OCI-LY1 (cell line): Measurements from ENCODE around the gene ART1.

ENCODE experiments used
- H2AFZ ChIP-seq: fragments of 200-600 bp; sonication (generic), shearing (Covaris generic); 2 replicates; pipeline ENCODE4 v1.6.0; 2014; ENCODE audit warnings: antibody characterized with exemption, mild to moderate bottlenecking, low read length
- H3F3A ChIP-seq: fragments of 200-600 bp; sonication (generic), shearing (Covaris generic); 2 replicates; pipeline ENCODE4 v1.6.0; 2014; ENCODE audit warnings: mild to moderate bottlenecking, antibody characterized with exemption, low read length, moderate library complexity; ENCODE audit not compliant: insufficient read depth
- H3K27ac ChIP-seq: fragments of 200-600 bp; sonication (generic); 2 replicates; pipeline ENCODE4 v1.5.1; 2014; ENCODE audit warnings: low read length, mixed run types, mild to moderate bottlenecking, low read depth; ENCODE audit not compliant: poor library complexity, severe bottlenecking
- H3K27me3 ChIP-seq: fragments of 200-600 bp; sonication (generic); 2 replicates; pipeline ENCODE4 v1.6.0; 2014; ENCODE audit warnings: antibody characterized with exemption, mild to moderate bottlenecking, low read length, moderate library complexity; ENCODE audit not compliant: insufficient read depth
- H3K36me3 ChIP-seq: fragments of 200-600 bp; sonication (generic); 2 replicates; pipeline ENCODE4 v1.6.1; 2014; ENCODE audit warnings: mild to moderate bottlenecking, antibody characterized with exemption, low read length, moderate library complexity, mixed read lengths; ENCODE audit not compliant: insufficient read depth
- H3K4me1 ChIP-seq: fragments of 200-600 bp; sonication (generic); 2 replicates; pipeline ENCODE4 v1.5.1; 2014; ENCODE audit warnings: mild to moderate bottlenecking, low read length, moderate library complexity; ENCODE audit not compliant: insufficient read depth, severe bottlenecking
- H3K4me2 ChIP-seq: fragments of 200-600 bp; sonication (generic), shearing (Covaris generic); 2 replicates; pipeline ENCODE4 v1.6.1; 2014; ENCODE audit warnings: low read length
- H3K4me3 ChIP-seq: fragments of 200-600 bp; sonication (generic); 2 replicates; pipeline ENCODE4 v1.5.1; 2014; ENCODE audit warnings: low read length, low read depth, mild to moderate bottlenecking, mixed read lengths; ENCODE audit not compliant: poor library complexity, severe bottlenecking
- H3K79me2 ChIP-seq: fragments of 200-600 bp; shearing (Covaris generic); 2 replicates; pipeline ENCODE4 v1.6.1; 2016; ENCODE audit warnings: mixed run types, low read length, mixed read lengths; ENCODE audit not compliant: insufficient read depth
- H3K9ac ChIP-seq: fragments of 200-600 bp; sonication (generic), shearing (Covaris generic); 2 replicates; pipeline ENCODE4 v1.6.1; 2014; ENCODE audit warnings: mild to moderate bottlenecking, low read length, mixed read lengths
- H3K9me2 ChIP-seq: fragments of 200-600 bp; sonication (generic), shearing (Covaris generic); 2 replicates; pipeline ENCODE4 v1.6.1; 2014; ENCODE audit warnings: low read depth, mild to moderate bottlenecking, low read length, mixed read lengths
- H3K9me3 ChIP-seq: fragments of 200-600 bp; shearing (Covaris generic); 2 replicates; pipeline ENCODE4 v1.6.1; 2014; ENCODE audit warnings: low read length, mixed read lengths
- H4K20me1 ChIP-seq: fragments of 200-600 bp; sonication (generic), shearing (Covaris generic); 2 replicates; pipeline ENCODE4 v1.6.0; 2016; ENCODE audit warnings: mild to moderate bottlenecking, low read length; ENCODE audit not compliant: insufficient read depth
- EZH2 ChIP-seq: fragments of 200-600 bp; sonication (generic), shearing (Covaris generic); IDR thresholded peaks from 2 replicates; pipeline ENCODE4 v1.8.0; 2017; ENCODE audit warnings: borderline replicate concordance, mixed run types, mild to moderate bottlenecking, antibody characterized with exemption, low read length, moderate library complexity, mixed read lengths
- TF ChIP-seq, protein P1 (sequence below): fragments of 200-600 bp; sonication (generic), shearing (Covaris generic); IDR thresholded peaks from 2 replicates; pipeline ENCODE4 v1.5.1; 2017; ENCODE audit warnings: mild to moderate bottlenecking, antibody characterized with exemption, low read length, moderate library complexity, mixed read lengths

The ART1 gene

DNA sequence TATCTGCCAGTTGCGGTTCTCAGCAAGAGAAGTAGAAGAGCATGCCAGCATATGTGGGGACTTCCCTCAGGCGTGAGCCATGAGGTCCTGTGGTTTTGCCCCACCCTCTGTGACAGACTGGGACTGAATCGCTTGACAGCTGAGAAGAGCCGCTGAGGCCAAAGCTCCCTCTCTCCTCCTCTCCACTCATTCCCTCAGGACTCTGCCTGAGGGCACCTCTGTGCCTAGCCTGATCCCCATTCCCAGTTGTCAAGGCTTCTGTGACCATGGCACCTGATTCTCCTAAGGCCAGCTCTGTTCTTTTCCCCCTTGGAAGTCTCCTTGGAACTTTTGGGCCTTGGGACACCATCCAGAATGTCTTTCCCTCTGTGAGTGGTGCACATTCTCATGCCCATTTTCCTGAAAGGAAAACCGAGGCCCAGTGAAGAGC, 30.2 kb upstream of the ART1 start:
- H3K9ac ChIP-seq, result no peak overlapping the region
- no peak overlapping the region for H3K4me3 ChIP-seq
- peaks cover 4% of the 10 kb centered on the region; the same call in 1 of the 2 replicates for H3K9me3 ChIP-seq
- no peak overlapping the region for H2AFZ ChIP-seq
- H3K4me1 ChIP-seq, result no peaks in the 10 kb centered on the region
- no peaks in the 10 kb centered on the region for H3K27me3 ChIP-seq
- no peaks in the 10 kb centered on the region for H3F3A ChIP-seq
- H4K20me1 ChIP-seq, result no peaks in the 10 kb centered on the region
- H3K79me2 ChIP-seq, result no peaks in the 10 kb centered on the region
- H3K9me2 ChIP-seq, result no peaks in the 10 kb centered on the region
- no peaks in the 10 kb centered on the region for H3K36me3 ChIP-seq
- no peak overlapping the region for H3K4me2 ChIP-seq
- no peak overlapping the region for H3K27ac ChIP-seq
- TF ChIP-seq, protein P1, sequence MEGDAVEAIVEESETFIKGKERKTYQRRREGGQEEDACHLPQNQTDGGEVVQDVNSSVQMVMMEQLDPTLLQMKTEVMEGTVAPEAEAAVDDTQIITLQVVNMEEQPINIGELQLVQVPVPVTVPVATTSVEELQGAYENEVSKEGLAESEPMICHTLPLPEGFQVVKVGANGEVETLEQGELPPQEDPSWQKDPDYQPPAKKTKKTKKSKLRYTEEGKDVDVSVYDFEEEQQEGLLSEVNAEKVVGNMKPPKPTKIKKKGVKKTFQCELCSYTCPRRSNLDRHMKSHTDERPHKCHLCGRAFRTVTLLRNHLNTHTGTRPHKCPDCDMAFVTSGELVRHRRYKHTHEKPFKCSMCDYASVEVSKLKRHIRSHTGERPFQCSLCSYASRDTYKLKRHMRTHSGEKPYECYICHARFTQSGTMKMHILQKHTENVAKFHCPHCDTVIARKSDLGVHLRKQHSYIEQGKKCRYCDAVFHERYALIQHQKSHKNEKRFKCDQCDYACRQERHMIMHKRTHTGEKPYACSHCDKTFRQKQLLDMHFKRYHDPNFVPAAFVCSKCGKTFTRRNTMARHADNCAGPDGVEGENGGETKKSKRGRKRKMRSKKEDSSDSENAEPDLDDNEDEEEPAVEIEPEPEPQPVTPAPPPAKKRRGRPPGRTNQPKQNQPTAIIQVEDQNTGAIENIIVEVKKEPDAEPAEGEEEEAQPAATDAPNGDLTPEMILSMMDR, result no peak
- TF ChIP-seq EZH2, result no peak

DNA sequence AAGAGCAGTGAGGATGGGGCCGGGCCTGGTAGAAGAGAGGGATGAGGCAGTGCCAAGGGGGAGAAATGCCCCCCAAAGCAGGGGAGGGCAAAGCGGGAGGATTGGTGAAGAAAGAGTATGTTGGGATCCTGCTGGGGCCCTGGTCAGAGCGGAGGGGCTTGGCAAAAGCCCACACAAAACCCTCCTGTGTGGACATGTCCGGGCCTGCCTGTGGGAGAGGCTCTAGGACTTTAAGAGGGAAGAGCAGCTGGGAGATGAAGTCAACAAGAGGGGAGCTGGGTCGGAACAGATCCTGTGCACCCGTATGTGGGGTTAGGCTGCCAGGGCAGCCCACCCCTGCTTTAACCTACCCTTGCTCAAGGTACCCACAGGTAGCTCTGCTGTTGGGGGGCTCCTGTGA, 28.9 kb upstream of the ART1 start:
- no peaks in the 10 kb centered on the region for H3K36me3 ChIP-seq
- no peaks in the 10 kb centered on the region for H3K4me1 ChIP-seq
- H3K9ac ChIP-seq, result no peak overlapping the region
- no peaks in the 10 kb centered on the region for H3F3A ChIP-seq
- H3K27me3 ChIP-seq, result no peaks in the 10 kb centered on the region
- peaks cover 4% of the 10 kb centered on the region; the same call in 1 of the 2 replicates for H3K9me3 ChIP-seq
- H4K20me1 ChIP-seq, result no peaks in the 10 kb centered on the region
- no peak for TF ChIP-seq EZH2
- H3K9me2 ChIP-seq, result no peaks in the 10 kb centered on the region
- H3K4me2 ChIP-seq, result no peak overlapping the region
- H3K27ac ChIP-seq, result no peak overlapping the region
- H3K79me2 ChIP-seq, result no peaks in the 10 kb centered on the region
- no peak overlapping the region for H3K4me3 ChIP-seq
- no peak overlapping the region for H2AFZ ChIP-seq

DNA sequence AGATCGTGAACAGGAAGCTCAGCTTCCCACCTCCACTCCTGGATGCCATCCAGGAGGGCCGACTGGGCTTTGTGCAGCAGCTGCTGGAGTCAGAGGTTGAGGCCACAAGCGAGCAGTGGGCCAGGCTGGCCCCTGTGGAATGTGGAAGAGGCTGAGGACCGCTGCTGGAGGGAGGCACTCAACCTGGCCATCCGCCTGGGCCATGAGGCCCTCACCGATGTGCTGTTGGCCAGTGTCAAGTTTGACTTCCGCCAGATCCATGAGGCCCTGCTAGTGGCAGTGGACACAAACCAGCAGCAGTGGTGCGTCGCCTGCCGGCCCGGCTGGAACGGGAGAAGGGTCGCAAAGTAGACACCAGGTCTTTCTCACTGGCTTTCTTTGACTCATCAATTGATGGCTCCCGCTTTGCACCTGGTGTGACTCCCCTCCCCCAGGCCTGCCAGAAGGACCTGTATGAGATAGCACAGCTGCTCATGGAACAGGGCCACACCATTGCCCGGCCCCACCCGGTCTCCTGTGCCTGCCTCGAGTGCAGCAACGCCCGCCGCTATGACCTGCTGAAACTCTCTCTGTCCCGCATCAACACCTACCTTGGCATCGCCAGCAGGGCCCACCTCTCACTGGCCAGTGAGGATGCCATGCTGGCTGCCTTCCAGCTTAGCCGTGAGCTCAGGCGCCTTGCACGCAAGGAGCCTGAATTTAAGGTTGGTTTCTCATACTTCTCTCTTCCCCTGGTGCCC, 28.0 kb upstream of the ART1 start:
- Histone ChIP-seq H3F3A (no peaks in the 10 kb centered on the region), H3K4me2 (no peak overlapping the region), H3K4me3 (no peak overlapping the region), H3K79me2 (no peaks in the 10 kb centered on the region), H4K20me1 (no peaks in the 10 kb centered on the region), H3K9me2 (no peaks in the 10 kb centered on the region), H3K9ac (no peak overlapping the region), H3K36me3 (no peaks in the 10 kb centered on the region), H3K27ac (no peak overlapping the region), H3K27me3 (no peaks in the 10 kb centered on the region), H3K9me3 (peaks cover 3% of the 10 kb centered on the region; the same call in 1 of the 2 replicates), H2AFZ (no peak overlapping the region), H3K4me1 (no peaks in the 10 kb centered on the region)
- TF ChIP-seq, protein P1, result no peak
- TF ChIP-seq EZH2, result no peak

DNA sequence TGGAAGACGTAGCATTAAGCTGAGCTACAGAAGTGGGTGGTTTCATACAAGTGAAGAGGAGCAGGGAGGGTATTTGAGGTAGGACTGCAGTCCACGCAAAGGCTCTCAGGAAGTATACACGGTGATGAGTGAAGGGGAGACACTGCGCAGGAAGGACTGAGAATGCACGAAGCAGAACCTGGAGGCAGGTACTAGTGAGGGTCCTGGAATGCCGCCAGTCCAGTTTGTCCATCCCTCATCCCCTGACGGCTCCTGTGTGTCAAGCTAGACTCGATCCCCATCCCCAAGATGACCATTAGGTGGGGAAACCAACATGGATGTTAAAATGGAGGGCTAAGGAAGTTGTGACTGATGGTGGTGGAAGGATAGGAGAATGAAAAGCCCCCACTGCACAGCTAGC, 26.9 kb upstream of the ART1 start:
- Histone ChIP-seq H3K4me2 (no peak overlapping the region), H3K9me3 (no peaks in the 10 kb centered on the region), H3K4me3 (no peak overlapping the region)

More for the DNA sequence above, 26.9 kb upstream of the ART1 start:
- Histone ChIP-seq H3K9me2 (no peaks in the 10 kb centered on the region), H3K4me1 (no peaks in the 10 kb centered on the region), H3K27me3 (no peaks in the 10 kb centered on the region), H4K20me1 (no peaks in the 10 kb centered on the region), H3K9ac (no peak overlapping the region), H3K27ac (no peak overlapping the region), H3F3A (no peaks in the 10 kb centered on the region), H3K79me2 (no peaks in the 10 kb centered on the region), H2AFZ (no peak overlapping the region), H3K36me3 (no peaks in the 10 kb centered on the region)
- no peak for TF ChIP-seq EZH2
- TF ChIP-seq, protein P1, result no peak
